HG02885 (cell line): ENCODE results near the gene UBE2M.
A peak's percentile ranks its signal among the peaks of the same experiment; 100 is the strongest.

Experiments
- ATAC-seq: cut with Tn5 transposase; IDR thresholded peaks from one replicate; pipeline ENCODE4 v1.9.1; 2021; ENCODE audit warnings: mild to moderate bottlenecking; ENCODE audit not compliant: unreplicated experiment, poor library complexity

The UBE2M gene

DNA sequence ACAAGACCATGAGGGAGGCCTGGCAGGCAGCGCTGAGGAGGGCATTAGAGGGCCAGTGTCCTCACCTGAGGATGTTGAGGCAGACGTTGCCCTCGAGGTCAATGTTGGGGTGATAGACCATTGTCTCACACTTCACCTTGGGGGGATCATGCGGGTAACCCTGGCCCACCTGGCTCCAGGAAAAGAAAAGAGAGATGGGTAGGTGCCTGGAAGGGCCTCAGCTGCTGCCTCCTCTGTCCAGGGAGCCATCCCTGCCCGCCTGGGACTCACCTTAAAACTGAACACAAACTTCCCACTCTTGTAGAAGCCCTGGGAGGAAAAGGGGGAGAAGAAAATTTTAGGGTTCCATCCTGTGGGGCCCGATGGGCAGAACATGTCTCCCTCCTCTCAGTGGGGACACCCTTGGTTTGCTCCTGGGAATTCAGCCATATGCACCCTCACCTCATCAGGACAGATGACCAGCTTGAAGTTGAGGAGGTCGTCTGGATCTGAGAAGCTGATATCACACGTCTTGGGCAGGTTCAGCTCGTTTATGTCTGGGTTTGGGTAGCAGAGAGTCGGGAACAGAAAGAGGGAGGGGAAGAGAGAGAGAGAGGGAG, 1.7 kb downstream of the UBE2M start:
- ATAC-seq, result no peak

DNA sequence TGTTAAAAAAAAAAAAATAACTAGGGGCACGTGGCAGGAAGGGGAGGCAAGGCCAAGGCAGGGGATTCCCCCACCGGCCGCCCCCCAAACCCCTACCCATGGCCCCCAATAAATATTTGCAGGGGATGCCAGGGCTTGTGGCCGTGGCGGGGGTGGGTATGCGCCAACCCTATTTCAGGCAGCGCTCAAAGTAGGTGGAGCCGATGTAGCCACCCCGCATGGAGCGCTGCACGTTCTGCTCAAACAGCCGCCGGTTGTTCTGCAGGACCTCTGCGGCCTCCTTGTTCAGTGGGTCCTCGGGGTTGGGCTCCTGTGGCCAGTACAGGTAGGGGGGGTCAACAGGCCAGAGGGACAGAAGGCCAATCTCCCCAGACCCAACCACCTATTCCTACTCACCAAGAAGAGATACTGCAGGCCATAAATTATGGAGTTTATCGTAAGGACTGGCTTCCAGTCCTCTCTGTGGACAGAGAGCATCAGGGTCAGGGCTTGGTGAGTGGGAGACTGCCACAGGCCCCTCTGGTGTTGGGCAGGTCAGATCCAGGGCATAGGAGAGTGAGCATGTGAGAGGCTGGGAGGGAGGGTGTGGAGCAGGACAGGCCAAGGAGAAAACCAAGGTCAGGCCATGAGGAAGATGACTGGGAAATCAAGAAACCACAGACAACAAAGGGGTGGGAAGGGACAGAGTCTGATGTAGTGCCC, 2.3 kb downstream of the UBE2M start:
- ATAC-seq, result no peak

DNA sequence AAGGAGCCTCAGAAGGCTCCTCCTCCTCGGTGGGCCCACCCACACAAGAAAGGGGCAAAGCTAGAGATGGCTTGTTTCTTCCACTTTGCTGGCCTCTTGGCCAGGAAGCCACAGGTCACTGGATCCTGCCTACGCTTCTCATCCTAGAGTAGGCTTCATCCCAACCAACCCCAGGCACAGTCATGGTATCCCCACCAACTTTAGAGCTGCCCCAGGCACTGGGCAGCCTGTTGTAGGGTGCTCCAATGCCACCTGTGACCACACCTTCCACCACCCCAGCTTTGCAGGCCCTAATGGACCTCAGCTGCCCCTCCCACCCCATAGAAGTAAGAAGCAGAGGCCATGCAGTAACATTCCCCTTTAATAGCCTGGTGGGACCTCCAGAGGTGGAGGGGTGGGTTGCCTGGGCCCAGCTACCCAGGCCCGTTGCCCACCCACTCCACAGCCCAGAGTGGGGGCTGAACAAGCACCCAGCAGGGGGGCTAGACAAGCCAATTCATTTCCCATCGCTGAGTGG, 3.0 kb downstream of the UBE2M start:
- no peak for ATAC-seq

DNA sequence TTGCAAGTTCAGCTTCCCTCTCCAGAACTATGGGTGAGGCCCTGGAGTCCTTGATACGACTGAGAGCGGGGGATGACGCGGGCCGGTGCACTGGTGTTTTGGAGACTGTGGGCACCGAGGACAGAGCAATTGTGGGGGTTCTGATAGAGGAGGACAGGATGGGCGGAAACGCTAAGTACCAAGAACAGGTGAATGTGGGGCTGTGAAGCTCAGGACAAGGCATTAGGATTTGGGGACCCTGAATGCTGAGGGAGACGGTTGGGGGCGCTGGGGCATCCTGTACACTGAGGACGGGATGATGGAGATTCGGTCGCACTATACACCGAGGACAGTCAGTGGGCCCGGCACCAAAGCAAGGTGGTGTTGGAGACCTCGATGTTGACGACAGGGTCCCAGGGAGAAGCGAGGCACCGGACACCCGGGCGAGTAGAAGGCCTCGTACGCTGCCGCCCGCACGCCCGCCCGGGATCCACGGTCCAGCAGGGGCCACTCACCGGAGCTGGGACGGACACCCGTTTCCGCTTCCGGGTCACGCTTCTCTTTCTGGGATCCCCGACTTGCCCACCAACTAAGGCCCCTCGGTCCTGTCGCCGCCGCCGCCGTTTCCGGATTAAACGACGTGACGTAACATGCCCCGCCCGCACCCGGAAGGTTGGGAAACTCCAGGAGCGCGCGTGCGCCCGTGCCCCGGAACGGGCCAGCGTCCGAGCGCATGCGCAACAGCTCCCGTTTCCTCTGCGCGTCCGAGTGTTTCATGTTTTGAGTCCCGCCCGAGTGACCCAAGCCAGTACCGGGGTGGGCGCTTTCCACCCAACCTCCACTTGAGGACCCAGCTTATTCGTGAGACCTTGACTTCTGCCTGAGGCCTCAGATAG, 3.7 kb downstream of the UBE2M start, which contains the start of gene CHMP2A:
Gene CHMP2A (minus strand): TSS at position 612 of the 875 bp plus-strand sequence. CDS start 893 bp downstream, outside the sequence.
- ATAC-seq, result peak; percentile 41

DNA sequence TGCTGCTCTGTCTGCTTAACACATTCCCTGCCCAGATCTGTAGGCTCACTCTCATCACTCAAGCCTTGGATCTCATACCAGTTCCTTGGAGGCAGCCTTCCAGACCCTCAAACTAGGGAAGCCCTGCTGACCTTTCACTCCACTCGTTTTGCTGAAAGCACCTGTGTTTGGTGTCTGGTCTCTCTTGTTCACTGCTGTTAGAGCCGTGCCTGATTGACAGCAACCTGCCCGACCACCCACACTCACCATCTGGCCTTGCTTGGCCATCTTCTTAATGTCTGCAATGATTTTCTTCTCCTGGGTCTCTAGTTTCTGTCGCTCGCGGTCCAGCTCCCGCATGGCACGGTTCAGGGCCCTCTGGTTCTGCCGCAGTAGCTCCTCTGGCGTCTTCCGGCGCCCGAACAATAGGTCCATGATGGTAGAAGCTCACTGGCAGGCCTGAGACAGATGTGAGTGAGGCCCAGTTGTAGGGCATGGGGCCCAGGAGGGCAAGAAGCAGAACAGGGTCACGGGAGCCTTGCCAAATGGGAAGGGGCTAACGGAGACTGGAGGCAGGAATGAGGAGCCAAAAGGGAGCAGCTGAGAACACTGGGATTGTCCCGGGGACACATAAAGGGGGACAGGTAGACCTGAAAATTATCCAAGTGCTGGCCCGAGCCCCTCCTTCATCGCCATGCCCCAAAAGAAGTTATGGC, 4.5 kb downstream of the UBE2M start:
- ATAC-seq, result no peak

DNA sequence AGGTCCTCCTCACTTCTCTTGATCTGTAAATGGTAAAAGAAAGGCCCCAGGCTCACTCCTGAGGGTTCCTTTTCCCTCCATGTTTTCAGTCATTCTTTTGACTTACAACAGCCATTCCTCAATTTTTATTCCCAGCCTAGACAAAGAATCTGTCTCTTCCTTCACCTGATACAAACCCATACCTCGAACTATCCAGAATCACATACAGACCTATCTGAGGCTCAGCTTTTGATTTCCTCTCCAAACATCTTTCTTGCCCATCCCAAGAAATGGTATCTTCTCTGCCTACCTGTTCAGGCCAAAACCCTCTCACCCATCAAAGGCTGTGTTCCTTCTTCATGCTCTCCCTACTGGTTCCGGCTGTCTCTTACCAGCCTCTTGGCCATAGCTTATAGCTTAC, 5.8 kb downstream of the UBE2M start:
- ATAC-seq, result no peak

DNA sequence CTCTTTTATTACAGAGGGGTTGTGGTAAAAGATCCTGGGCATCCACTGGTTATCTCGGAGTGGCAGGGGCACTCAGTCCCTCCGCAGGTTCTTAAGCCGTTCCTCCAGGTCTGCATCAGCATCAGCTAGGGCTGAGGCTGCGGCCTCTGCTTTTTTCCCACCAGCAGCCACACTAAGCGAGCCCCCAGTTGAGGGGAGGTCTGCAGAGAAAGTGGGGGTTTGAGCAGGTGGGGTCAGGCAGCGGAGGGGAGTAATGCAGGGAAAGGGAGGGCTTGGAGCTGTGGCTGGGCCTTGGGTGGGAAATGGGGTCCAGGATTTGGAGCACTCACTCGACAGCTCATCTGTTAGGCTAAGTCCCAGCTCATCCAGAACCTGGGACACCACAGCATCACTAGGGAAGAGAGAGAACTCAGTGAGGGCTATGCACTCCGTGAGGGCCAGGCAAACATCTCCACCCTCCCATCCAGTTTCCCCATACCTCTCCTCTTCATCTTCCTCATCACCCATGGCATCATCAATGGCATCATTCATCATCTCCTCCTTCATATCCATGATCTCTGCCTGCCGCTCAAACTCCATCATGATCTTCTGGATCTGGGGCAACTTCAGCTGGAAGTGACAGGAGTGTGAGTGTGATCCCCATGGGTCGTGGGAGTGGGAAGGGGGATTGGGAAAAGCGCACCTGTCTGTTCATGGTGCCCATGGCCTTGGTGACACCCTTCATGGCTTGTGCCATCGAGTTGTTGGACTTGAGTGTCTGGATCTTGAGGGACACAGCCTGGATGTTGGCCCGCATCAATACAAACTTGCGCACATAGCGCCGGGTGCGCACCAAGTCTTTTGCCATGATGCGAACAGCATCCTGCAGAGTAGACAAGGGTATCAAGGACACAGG, 6.6 kb downstream of the UBE2M start:
- ATAC-seq, result no peak

DNA sequence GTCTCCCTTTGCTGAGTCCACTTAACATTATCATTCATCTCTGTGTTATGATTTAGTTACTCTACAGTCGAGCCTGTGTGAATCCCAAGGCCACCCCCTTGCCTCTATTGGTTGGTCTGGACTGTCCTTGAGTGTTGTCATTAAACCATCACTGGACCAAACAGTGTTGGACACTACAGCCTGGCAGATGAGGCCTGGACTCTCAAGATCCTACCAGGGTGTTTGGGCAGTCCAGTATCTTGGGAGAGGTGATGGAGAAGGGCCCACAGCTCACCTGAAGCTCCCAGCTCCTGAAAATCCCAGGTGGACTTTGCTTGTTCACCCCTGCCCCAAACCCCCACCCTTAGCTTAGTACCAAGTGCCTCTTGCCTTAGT, 7.3 kb downstream of the UBE2M start:
- ATAC-seq, result no peak

DNA sequence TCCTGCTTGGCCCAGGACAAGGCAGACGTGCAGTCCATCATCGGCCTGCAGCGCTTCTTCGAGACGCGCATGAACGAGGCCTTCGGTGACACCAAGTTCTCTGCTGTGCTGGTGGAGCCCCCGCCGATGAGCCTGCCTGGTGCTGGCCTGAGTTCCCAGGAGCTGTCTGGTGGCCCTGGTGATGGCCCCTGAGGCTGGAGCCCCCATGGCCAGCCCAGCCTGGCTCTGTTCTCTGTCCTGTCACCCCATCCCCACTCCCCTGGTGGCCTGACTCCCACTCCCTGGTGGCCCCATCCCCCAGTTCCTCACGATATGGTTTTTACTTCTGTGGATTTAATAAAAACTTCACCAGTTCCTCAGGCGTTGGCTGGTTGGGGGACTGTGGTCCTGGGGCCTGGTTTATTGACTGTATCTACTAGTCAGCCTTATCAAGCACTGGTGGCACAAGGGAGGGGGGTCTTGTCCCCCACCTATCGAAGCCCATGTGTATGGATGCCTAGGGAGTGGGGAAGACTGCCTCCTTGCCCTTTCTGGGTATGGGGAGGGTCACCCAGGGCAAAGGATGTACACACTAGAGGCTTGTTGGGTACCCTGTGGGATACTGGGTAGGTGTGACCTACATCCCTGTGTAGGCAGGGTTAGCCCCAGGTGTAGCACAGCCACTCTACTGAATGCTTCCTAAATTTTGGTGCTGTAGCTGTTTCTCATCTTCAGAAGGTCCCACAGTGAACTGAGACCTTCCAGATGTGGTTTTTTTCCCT, 7.9 kb downstream of the UBE2M start:
- no peak for ATAC-seq

DNA sequence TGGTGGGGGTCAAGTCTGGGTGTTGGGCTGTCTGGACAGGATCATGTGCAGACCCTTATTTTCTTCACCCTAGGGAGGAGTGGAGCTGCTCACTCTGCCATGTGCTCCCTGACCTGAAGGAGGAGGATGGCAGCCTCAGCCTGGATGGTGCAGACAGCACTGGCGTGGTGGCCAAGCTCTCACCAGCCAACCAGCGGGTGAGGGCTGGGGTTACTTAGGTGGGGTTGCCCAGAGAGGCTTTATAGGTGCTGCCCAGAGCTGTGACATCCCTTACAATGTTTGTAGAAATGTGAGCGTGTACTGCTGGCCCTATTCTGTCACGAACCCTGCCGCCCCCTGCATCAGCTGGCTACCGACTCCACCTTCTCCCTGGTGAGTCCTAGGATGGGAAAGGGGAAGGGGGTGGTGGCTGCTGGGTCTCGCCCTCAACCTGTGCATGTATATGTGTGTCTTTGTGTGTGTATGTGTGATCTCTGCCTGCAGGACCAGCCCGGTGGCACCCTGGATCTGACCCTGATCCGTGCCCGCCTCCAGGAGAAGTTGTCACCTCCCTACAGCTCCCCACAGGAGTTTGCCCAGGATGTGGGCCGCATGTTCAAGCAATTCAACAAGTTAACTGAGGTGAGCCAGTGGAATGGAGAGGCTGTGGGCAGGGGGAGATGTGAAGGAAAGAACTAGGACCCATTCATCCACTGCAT, 8.6 kb downstream of the UBE2M start:
- ATAC-seq, result no peak

DNA sequence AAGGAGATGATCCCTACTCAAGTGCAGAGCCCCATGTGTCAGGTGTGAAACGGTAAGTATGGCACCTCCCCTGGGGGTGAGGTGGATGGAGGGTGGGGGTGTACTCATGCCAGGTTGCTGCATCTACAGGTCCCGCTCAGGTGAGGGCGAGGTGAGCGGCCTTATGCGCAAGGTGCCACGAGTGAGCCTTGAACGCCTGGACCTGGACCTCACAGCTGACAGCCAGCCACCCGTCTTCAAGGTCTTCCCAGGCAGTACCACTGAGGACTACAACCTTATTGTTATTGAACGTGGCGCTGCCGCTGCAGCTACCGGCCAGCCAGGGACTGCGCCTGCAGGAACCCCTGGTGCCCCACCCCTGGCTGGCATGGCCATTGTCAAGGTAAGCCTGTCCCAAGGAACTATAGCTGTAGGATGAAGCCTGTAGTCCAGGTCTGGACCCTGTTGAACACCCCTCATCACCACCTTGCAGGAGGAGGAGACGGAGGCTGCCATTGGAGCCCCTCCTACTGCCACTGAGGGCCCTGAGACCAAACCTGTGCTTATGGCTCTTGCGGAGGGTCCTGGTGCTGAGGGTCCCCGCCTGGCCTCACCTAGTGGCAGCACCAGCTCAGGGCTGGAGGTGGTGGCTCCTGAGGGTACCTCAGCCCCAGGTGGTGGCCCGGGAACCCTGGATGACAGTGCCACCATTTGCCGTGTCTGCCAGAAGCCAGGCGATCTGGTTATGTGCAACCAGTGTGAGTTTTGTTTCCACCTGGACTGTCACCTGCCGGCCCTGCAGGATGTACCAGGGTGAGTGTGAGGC, 9.3 kb downstream of the UBE2M start:
- ATAC-seq, result no peak

DNA sequence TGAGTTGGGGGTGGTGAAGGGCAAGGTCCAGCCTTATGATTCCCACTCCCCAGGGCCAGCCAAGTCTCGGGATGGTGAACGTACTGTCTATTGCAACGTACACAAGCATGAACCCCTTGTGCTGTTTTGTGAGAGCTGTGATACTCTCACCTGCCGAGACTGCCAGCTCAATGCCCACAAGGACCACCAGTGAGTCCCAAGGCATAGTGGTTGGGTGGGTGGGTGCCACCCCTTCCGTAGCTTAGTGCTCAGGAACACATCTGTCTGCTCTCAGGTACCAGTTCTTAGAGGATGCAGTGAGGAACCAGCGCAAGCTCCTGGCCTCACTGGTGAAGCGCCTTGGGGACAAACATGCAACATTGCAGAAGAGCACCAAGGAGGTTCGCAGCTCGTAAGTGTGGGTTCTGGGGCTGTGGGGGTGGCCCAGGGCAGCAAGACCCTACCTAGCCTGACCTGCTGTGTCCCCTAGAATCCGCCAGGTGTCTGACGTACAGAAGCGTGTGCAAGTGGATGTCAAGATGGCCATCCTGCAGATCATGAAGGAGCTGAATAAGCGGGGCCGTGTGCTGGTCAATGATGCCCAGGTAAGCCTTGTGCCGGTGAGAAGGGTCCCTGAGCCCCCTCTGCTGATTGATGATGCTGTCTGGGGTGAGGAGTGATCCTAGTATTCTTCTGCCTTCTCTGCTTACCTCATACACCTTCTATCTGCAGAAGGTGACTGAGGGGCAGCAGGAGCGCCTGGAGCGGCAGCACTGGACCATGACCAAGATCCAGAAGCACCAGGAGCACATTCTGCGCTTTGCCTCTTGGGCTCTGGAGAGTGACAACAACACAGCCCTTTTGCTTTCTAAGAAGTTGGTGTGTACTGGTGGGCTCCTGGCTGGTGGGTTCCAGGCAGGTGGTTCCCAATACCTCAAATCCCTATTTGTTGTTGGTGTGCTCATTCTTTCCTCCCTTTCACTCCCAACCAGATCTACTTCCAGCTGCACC, 10.8 kb downstream of the UBE2M start:
- ATAC-seq, result no peak

DNA sequence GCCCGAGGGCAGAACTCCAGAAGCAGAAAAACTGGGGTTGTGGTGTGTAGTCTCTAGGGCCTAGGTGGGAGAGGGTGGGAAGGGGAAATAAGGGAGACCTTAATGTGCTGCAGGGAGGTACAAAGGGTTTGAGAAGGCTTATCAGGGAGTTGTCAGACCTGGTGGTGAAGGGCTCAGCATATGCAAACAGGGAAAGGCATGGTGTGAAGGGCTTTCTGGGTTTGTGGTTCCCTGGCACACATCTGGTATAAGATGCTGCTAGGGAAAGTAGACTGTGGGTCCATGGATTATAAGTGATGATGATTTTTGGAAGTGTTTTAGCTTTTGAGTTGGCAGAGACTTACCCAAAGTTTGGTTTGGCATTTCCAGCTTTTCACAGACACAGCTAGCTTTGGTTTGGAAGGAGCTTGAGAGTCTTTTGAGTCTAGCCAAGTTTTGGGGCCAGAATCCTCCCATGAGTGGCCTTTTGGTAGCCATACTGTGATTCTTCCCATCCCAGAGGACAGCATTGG, 12.3 kb downstream of the UBE2M start:
- no peak for ATAC-seq

DNA sequence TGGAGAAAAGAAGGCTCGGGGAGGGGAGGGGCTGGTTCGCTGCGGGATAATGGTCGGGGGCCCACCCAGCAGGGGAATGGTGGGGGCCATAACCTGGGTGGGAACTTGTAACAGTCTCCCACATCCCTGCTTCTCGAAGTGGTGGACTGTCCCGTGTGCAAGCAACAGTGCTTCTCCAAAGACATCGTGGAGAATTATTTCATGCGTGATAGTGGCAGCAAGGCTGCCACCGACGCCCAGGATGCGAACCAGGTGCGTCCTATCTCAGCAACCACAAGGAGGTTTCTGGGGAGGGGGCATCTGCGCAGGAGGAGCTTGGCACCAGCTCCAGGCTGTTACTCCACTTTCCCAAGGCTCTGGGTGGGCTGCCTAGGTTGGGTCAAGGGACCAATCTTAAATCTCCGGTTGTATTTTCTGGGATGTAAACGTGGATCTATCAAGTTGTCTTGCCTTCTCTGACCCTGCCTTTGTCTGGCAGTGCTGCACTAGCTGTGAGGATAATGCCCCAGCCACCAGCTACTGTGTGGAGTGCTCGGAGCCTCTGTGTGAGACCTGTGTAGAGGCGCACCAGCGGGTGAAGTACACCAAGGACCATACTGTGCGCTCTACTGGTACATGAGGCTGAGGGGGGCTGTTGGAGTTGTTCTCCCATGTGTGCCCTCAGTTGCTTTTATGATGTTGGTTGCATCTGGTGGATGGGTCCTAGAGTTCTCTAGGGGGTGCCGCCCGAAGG, 13.0 kb downstream of the UBE2M start:
- no peak for ATAC-seq

DNA sequence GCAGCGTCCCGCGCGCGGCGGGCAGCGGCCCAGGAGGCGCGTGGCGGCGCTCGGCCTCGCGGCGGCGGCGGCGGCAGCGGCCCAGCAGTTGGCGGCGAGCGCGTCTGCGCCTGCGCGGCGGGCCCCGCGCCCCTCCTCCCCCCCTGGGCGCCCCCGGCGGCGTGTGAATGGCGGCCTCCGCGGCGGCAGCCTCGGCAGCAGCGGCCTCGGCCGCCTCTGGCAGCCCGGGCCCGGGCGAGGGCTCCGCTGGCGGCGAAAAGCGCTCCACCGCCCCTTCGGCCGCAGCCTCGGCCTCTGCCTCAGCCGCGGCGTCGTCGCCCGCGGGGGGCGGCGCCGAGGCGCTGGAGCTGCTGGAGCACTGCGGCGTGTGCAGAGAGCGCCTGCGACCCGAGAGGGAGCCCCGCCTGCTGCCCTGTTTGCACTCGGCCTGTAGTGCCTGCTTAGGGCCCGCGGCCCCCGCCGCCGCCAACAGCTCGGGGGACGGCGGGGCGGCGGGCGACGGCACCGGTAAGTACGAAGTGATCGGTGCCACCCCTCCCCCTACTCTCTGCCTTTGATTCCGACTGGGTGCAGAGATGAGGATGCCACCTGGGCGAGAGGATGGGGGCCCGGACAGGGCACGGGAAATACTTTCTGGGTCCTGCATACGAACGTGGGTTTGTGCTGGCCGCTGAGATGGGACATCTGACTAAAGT, 13.7 kb downstream of the UBE2M start:
- peak; percentile 52 for ATAC-seq
